WTC11 (cell line): ENCODE measurements around the gene FMO4.

ENCODE experiments used
- CTCF ChIP-seq: fragments of 200-600 bp; IDR thresholded peaks from 2 replicates; pipeline ENCODE4 v1.8.0; 2022; ENCODE audit warnings: antibody characterized with exemption
- HMGA2 ChIP-seq: fragments of 250-450 bp; sonication (Bioruptor Pico); IDR thresholded peaks from 2 replicates; pipeline ENCODE4 v1.4.0; 2021; ENCODE audit warnings: mild to moderate bottlenecking, moderate library complexity
- NR2C2 ChIP-seq: sonication (generic); formaldehyde crosslinking; IDR thresholded peaks from 2 replicates; pipeline ENCODE4 v1.8.0; 2022; ENCODE audit warnings: mild to moderate bottlenecking, missing genetic modification reagents
- SP1 ChIP-seq: sonication (generic); formaldehyde crosslinking; conservative IDR thresholded peaks from 2 replicates; pipeline ENCODE4 v1.8.1; 2022; ENCODE audit warnings: missing genetic modification reagents
- TEAD1 ChIP-seq: sonication (generic); formaldehyde crosslinking; IDR thresholded peaks from 2 replicates; pipeline ENCODE4 v1.8.0; 2022; ENCODE audit warnings: mild to moderate bottlenecking, missing genetic modification reagents

GRCh38 chr1:171266930-171267329 lies 47.1 kb upstream of the FMO4 start:
- TF ChIP-seq SP1 (CRISPR knock-in tag) (no peak), NR2C2 (CRISPR knock-in tag) (no peak), CTCF (no peak), TEAD1 (CRISPR knock-in tag) (no peak), HMGA2 (CRISPR knock-in tag) (no peak)
